ENCODE measurements around the gene ANKRD65.
"Not testable (repeated sequence)": the region's sequence is repeated elsewhere in the genome, so short reads cannot be mapped to it uniquely, and the experiment has no call there.

ANKRD65 gene

DNA sequence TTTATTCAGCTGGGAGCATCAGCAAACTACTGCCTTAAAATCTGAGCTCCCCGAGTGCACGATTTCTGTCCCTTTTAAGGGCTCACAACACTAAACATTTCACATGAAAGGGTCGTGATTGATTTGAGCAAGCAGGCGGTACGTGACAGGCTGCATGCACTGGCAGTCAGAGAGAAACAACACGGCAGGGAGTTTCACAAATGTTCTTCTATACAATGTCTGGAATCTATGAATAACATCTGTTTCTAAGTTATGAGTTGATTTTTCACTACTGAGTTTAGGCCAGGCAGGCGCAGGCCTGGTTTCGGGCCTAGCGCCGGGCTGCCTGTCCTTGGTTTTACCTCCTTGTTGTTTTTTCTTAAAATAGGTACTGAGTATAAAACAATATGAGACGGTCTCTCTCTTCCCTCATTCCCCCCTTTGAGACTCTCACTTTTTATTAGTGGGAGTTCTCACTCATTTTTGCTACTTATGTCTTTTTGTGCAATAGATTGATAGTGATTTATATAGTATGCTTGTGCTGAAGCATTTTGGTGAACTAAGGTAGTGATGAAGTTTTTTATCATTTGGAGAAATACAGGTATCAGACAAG lies 8.7 kb downstream of the ANKRD65 start:
- DNase-seq: not testable (repeated sequence)

DNA sequence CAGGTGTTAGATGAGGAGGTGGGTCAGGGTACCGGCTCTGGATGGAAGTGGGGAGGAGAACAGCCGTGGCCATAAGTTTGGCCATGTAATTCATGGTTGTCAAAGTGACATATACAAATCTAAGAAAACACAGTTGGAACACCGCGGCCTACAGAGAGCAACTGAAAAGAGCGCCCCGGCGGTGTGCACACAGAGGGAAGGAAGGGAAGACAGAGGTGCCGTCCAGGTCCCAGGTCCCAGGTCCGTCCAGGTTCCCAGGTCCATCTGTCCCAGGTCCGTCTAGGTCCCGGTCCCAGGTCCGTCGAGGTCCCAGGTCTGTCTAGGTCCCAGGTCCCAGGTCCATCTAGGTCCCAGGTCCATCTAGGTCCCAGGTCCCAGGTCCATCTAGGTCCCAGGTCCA lies 9.4 kb downstream of the ANKRD65 start:
- DNase-seq: no peak

DNA sequence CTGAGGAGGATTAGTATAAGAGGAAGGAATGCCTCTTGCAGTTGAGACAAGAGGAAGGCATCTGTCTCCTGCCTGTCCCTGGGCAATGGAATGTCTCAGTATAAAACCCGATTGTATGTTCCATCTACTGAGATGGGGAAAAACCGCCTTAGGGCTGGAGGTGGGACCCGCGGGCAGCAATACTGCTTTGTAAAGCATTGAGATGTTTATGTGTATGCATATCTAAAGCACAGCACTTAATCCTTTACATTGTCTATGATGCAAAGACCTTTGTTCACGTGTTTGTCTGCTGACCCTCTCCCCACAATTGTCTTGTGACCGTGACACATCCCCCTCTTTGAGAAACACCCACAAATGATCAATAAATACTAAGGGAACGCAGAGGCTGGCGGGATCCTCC lies 10.8 kb downstream of the ANKRD65 start:
- not testable (repeated sequence) for DNase-seq

DNA sequence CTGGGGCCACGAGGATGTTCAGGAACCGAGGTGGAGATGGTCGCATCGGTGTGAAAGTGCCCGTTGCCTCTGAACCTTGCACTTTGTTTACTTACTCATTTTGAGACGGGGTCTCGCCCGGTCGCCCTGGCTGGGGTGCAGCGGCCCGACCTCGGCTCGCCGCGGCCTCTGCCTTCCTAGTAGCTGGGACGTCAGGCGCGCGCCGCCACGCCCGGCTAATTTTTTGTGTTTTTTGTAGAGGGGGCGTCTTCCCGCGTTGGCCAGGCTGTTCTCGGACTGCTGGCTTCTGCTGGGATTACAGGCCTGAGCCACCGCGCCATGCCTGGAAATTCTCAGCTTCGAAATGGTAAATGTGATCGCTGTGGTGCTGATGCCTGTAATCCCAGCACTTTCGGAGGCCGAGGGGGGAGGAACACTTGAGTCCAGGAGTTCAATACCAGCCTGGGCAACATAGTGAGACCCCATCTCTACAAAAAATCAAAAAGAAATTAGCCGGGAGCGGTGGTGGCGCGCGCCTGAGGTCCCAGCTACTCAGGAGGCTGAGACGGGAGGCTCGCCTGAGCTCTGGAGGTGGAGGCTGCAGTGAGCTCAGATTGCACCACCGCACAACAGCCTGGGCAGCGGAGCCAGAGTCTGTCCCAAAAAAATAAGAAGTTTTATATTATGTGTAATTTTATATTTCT lies 13.3 kb downstream of the ANKRD65 start:
- DNase-seq: no peak

DNA sequence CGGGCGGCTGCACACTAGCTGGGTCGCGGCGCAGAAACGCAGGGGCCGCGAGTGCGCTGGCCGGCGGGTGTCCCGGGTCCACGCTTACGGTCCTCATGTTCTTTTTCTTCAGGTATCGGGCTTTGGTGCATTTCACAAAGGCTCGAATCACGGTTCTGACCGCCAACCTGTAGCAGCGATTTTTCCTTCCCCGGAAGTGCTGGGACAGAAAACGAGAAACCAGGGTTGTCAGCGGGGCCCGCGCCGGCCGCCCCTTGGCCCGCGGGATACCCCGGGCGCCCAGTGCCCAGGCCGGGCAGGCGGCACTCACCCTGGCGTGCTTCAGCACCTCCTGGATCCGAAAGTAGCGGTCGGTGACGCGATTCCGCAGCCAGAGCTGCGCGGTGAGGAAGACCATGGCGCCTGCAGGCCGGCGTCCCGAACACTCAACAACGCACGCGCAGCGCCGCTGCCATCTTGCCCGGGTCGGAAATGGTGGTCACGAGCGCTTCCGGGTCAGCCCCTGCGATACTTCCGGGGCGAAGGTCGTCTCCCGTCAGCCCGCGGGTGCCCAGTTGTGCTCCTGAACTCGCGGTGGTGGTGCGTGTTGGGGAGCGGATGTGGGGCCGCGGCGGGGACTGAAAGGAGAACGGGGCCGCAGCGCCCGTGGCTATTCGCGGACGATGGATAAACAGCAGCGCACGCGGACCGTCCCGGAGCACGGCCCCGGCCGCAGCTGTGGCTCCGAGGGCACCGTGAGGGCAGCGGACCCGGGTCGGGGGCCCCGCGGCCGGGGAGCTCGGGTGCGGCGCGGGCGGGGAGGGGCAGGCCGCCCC lies 14.0 kb downstream of the ANKRD65 start, which contains the start of gene MRPL20:
TSS of gene MRPL20 (minus strand) at position 473 of the 815 bp plus-strand sequence. CDS start at position 397, 76 bp downstream.
- no peak for DNase-seq

DNA sequence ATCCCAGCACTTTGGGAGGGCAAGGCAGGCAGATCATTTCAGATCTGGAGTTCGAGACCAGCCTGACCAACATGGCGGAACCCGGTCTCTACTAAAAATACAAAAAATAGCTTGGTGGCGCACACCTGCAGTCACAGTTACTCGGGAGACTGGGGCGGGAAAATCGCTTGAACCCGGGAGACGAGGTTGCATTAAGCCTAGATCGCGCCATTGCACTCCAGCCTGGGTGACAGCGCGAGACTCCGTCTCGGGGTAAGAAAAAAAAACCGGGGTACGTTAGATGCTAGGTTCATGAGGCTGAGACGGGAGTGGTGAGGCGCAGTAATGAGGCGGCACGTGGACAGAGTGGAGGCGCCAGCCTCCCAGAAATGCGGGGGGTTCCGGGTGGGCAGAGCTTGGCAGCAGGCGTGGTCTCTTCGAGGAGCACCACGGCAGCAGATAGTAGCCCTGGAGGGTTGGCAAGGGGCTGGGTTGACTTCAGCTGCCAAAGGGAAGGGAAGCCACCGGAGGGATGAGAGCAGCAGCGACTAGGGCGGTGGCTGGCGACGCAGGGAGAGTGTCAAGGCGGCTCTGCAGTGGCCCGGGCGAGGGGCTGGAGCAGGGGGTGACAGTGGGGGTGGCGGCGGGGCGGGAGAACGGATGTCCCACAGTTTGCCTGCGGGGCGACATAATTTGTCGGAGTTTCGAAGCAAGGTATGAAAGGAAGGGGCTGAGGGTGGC lies 14.8 kb downstream of the ANKRD65 start:
- no peak for DNase-seq

DNA sequence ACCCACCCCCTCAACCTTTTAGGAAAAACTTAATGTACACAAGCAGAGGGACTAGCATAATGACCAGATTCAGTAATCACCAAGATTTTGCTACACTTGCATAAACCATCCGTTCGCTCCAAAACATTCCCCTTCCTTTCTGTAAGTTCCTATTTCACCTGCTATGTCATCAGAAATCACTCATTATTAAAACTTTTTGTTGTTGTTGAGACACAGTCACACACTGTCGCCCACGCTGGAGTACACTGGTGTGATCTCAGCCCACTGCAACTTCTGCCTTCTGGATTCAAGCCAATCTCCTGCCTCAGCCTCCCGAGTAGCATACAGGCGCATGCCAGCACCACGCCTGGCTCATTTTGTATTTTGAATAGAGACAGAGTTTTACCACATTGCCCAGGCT lies 17.4 kb downstream of the ANKRD65 start:
- no peak for DNase-seq

DNA sequence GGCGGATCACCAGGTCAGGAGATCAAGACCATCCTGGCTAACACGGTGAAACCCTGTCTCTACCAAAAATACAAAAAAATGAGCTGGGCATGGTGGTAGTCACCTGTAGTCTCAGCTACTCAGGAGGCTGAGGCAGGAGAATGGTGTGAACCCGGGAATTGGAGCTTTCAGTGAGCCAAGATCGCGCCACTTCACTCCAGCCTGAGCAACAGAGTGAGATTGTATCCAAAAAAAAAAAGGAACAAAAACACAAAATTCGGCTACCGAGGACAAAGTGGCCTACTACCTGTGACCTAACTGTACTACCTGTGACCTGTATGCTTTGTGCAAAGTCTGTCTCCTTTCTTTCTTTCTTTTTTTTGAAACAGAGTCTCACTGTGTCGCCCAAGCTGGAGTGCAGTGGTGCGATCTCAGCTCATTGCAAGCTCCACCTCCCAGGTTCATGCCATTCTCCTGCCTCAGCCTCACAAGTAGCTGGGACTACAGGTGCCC lies 18.1 kb downstream of the ANKRD65 start:
- not testable (repeated sequence) for DNase-seq

DNA sequence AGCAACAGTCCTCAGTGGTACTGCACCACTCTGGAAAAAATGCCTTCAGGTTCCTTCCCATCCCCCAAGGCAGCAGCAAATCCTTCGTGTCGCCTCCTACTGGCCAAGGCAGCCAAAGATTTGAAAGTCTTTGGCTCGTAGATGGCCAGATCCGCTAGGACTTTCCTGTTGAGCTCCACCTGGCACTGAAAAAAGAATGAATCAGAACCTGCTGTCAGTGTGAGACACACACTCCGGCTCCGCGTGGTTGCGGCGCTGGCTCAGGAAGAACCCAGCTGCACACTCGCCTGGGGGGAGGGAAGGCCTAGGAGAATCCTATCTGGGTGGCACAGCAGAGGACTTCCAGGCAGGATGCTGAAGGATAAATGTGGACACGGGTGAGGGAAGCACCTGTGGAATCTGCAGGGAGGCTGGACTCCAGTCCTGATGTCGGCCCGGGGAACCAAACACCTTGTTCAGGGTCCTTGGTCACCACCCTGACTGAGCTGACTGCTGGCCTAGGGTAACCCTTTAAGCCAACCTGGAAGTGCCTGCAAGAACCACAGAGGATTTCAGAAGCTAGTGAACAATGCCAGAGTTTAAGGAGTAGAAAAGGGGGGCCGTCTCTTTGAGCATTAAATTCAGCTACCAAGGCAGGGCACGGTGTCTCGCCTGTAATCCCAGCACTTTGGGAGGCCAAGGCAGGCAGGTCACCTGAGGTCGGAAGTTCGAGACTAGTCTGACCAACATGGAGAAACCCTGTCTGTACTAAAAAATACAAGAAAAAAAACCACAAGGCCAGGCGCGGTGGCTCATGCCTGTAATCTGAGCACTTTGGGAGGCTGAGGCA lies 18.8 kb downstream of the ANKRD65 start:
- no peak for DNase-seq

DNA sequence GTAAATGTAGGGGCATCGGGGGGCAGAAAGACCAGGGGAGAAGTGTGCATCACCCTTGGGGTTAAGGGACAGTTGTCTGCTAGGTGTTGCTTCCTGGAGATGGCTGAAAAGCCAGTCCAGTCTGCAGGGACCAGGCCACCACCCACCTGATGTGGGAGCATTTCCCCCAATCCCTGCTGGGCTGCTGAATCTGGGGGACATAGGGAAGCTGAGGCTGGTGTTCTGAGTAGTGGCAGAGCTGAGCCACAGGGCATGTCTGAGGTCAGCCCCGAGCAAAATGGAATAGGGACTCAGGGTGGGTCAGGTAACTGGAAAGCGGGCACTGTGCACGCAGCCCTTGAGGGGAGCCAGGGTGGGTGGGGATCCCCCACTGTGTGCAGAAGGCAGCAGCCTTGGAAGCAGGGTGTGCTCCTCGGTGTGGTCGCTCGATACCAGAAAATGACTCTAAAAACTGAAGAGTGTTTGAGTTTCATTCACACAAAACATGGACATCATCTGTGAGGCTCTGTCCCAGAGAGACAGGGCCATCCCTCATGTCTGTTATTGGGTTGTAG lies 19.5 kb downstream of the ANKRD65 start:
- no peak for DNase-seq

DNA sequence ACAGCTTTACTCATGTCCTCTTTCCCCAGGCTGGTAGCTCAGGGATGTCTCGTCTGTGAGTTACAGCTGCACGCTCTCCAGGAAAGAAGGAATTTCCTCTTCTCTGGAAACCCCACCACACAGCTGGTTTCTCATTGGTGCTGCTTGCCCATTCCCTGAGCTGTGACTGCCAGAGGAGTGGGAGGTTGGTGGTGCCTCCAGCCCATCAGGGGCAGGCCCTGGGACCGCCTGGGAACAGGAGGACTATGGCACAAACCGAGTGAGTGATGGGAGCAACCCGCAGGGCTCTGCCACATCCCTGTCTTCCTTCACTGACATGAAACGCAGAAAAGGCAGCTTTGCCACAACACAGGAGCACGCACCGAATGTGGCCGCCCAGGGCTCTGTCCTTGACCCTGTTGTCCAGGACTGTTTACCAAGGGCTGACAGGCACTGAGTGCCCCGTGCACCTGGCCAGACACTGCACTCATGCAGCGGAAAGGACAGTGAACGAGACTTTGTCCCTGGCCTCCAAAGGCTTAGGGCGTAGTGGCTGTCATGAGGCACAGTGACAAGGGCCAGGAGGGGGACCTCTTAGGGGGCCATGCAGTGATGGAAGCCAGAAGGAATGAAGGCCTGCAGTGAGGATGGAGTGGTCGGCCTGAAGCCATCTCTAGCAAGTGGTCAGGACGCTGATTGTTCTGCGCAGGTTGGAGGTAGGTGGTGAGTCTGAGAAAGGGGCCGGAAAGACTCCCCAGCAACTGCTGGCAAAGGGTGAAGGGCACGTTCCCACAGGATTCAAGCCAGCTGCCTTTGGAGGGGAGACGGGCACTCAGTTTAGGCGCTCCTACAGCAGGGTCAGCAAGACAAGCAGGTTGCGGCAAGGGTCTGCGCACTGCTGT lies 20.3 kb downstream of the ANKRD65 start:
- no peak for DNase-seq

DNA sequence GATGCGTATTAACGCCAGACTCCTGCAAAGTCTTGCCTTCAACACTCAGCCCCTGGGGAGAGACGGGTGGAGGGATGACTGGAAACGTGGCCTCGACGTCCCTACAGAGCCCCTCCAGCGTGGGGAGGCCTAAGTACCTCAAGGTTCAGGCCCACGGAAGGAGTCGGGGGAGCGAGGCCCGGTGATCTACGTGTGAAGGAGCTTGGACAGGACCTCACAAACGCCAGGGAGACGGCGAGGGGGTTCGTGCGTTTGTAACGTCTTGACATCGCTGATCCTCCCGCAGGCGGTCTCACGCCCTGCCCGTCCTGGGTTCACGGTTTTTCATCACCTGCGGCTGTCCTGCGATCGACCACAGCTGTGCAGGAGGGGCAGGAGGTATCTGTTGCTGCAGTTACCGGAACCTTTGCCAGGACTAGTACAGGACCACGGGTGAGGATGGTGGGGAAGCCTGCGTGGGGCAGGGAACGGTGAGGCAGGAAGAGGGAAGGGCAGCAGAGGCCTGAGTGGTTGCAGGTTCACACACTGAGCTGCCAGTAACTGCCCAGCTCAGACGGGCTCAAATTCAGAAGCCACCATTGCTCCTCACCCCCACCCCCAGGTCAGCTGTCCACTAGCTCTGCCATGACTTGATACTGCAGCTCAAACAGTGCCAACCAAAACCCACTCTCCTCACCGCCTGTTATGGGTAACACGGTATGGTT lies 21.1 kb downstream of the ANKRD65 start:
- no peak for DNase-seq

DNA sequence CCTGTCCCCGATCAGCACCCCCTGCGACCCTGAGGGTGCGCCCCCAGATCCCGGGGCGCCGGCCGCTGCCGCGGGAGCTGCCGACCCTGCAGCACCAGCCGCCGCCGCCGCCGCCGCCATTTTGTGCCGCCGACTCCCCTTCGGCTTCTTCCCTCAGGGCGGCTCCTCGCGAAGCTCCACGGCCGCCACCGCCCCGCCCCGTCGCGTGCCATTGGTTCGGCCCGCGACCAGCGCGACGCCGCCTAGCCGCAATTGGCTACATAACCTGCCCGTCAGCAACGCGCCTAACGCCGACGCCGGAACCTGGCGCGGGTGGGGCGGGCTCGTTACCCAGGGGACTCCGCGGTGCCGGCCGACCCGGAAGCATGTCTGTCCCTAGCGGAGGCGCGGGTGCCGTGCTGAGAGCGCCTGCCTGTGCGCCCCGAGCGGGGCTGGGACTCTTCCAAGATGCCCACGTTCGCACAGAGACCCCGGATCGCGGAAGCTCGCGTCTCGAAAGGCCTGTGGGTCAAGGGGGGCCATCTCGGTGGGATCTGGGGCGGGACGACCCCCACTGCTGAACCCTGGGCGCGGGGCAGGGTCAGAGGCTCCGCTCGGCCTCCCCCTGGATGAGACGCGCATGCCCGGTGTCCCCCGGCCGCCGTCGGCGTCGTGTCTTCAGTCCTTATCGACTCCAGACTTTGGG lies 21.7 kb downstream of the ANKRD65 start, which contains the start of gene CCNL2:
TSS of gene CCNL2 (minus strand) at position 149 of the 685 bp plus-strand sequence. CDS start at position 120, 29 bp downstream.
- peak; percentile 67 for DNase-seq

DNA sequence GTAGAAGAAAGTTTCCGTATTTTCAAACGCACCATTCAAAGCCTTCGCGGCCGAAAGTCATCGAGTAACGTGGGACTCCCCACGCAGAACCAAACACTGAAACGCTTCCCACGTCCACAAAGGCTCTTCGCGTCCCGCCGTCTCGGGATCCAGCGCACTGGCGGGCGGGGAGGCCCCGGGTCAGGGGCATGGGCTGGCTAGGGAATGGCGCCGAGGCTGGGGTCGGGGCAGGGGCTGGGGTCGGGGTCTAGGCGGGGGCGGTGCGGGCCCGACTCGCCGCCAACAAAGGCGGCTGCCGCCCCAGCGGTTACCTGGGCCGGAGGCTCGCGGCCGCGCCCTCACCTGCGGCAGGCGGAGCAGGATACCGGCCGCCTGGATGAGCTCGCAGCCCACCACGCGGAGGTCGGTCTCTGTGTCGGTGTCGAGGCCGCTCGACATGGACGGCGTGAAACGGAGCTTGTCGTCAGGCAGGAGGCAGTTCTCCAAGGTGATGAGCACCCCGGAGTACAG lies 22.3 kb downstream of the ANKRD65 start:
- DNase-seq: no peak

DNA sequence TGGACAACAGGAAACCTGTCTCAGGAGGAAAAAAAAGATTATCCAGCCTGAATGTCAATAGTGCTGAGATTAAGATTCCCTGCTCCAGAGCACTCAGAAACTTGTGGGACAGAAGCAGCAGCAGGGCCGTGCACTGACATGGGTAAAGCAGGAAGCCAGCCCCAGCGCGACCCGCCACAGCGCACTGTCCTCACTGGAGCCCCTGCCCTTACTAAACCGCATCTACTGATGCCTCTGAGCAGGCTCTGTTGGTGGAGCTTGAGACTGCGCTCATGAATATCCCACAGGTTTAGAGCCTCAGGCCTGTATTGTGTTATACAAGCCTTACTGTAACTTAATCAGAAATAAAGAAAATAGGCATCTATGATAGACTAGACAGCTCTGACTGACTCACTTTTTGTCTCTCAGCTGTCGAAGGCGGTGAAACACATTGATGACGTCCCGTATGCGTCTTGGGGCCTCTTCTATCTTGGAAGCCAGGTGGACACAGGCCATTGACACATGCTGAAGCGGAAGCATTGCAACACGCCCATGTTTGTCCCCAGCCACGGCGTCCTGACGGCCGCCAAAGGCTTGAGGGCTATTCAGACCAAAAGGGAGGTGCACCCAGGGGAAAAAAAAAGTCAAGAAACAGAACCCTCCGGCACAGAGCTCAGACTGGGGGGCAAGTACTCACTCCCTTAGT lies 23.1 kb downstream of the ANKRD65 start:
- no peak for DNase-seq

DNA sequence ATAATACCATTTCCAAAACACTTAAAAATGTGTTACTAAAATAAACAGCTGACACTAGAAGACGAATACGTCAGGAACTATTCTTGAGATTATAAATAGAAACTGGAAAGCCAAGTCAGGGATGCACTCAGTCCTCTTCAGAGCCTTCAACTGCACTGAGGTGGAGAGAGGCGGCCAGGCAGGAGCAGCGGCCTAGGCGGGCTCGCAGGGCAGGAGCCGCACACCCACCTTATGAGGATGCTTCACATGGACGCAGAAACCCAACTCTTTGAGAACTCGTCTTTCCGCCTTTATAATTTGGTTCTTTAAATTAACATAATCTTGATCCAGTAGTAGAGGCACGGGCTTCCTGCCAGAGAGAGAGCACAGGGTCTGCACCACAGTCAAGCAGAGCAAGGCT lies 25.9 kb downstream of the ANKRD65 start:
- no peak for DNase-seq

DNA sequence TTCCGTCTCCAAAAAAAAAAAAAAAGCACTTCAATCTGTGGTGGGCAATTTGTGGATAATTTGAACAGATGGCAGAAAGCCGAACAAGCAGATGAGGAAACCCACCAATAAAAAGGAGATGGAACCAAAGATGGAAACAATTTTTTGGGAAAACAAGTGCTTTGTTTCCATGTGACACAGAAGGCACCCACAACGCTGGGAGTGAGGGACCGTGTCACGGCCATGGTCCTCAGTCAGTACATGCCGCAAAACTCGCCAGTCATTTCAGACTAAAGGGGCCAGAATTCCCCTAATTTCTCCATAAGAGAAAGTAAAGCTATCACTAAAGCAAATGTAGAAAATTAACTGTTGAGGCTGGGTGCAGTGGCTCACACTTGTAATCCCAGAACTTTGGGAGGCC lies 27.0 kb downstream of the ANKRD65 start:
- DNase-seq: no peak

DNA sequence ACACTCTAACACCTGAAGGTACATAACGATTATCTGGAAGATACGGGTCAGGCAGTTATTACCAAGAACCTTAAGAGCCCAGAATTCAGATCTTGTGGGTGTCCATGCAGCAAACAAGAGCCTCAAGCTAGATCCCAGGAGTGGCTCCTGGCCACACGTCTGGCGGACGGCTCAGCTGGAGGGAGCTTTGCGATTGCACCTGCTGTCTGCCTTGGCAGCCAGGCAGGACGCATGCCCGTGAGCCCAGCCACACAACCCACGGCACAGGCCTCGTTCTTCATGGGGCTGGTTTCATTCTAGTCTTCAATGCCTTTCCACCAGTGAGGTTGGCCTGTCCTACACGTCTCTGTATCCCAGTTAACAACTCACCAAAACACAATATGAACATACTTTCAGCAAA lies 27.6 kb downstream of the ANKRD65 start:
- no peak for DNase-seq
